NCI-H2107 treated with DMSO at 0.1 percent for 48 hours (cell line): ENCODE measurements around the gene UBE2D2.

Experiments used
- DNase-seq: peaks from one replicate; lab custom pipeline; 2025; ENCODE audit not compliant: unreplicated experiment; lab: John Stamatoyannopoulos, UW

The UBE2D2 gene

DNA sequence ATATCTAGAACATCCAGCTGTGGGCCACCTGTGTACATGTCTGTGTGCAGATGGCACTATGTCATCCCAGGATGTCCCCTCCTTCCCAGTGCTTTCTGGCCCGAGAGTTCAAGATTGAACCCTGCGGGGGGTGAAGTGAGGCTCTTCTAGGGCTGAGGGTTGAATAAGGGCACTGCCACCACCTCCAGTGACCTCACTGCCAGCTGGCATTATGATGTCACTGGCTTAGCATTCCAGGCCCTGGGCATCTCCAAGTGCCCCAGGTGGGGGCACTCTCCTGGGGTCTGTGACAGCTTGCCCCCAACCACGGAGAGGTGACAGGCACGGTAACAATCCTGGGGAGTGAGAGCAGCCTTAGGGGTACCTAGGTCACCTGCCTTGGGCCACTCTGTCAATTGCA is 114.1 kb downstream of the UBE2D2 start:
- DNase-seq = no peak

- no peak for DNase-seq
Measured at GRCh38 chr5:139675825-139676224, 114.7 kb downstream of the UBE2D2 start.

DNA sequence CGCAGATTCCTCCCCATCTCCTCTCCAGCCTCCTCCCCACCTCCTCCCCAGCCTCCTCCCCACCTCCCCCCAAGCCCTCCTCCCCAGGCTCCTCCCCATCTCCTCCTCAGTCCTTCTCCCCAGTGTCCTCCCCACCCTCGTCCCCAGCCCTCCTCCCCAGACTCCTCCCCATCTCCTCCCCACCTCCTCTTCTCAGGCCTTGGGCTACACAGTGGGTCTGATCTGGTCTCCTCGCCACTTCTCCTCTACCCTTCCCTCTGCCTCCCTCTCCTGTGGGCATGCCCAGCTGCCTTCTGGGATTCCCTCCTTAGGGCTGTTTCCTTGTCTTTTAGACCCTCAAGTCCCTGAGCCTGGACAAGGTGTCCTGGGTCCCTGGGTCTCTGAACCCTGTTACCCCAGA is 115.3 kb downstream of the UBE2D2 start:
- no peak for DNase-seq

DNA sequence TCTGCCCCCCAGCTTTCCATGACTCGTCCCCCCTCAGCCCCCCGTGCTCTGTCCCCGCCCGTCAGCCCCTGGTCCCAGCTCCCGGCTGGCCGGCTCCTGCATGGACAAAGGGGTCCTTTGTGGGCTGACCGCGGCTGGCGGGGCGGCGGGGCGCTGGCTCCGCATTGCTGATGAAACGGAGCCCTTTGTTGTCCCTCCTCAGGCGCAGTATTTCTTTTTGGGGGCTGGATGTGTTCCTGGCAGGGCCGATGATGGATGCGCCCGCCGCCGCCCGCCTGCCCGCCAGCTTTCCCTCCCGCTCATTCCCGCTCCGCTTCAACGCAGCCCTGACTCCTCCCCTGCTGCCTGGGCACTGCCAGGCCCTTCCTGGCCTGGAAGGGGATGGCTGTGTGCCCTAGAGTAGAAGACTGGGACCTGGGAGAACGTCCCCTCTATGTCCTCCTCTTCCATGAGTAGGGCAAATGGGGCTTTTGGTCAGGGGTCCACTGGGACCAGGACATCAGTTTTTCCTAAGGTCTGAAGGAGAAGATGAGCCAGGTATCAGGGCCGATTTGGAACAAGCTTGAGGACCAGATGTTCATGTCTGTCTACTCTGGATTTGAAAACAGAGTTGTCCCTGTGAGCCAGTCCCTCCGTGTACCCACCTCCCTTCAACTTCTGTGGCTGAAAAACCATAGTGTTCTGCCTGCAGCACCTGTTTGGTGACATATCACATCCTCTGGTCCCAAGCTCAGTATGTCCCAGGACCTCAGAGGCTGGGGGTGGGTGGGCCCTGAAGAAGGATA is 116.0 kb downstream of the UBE2D2 start:
- peak; percentile 19 for DNase-seq
